ENCODE data around the gene RAVER1. TPM values are rescaled to one million over a fixed set of nuclear protein-coding genes. Genes with fewer than 3 reads are reported as not detected.

RAVER1 gene
- total and polyA plus RNA-seq, 4 experiments from 2014 or later = 6.8 to 56.1 (median 37.2) TPM

DNA sequence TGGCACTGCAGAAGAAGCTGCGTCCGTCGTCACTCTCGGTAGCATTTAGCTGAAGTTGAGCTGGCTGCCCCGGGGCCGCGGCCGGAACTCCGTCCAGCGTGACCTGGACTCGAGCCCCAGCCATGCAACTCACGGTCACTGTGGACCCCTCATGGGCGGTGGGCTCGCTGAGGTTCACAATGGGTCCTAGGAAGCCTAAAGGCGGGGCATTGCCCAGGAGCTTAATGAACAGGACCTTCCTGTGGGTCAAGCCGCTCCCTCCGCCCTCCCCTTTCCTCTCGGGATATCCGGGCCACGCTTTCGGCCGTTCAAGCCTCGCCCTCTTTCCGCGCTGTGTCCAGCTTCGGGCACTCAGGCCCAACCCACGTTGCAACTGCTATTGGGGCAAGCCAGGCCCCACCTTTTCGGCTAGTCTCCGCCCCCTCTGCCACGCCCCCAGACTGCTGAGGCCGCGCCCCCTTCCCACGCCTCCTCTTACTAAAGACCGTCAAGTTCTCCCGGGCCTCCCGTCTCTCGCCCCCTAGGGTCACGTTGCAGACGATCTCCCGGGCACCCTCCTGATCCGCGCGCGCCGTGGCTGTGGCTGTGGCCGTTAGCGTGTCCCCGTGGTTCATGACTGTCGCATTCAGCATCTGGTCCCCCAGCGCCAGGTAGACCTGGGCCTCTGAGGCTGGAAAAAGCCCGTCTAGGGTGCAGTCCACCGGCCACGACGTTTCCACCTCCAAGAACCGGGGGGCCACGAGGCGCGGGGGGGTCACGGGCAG lies 1.4 kb upstream of the RAVER1 start:
- Histone ChIP-seq H3K4me3 (ENCODE audit: low read length in 2 of 2) (no peak overlapping the region), H3K4me1 (ENCODE audit: insufficient read depth, low read length) (peaks cover 56% of the 10 kb centered on the region), H3K27me3 (ENCODE audit: insufficient read depth, low read length) (no peaks in the 10 kb centered on the region), H3K36me3 (ENCODE audit: insufficient read depth, low read length) (peaks cover 28% of the 10 kb centered on the region), H3K9me3 (ENCODE audit: control insufficient read depth in 1 of 2, low read length in 2 of 2) (no peaks in the 10 kb centered on the region), H3K27ac (ENCODE audit: low read depth, low read length) (peak overlapping the region; percentile 88)
- ChIA-PET POLR2A (ENCODE audit: partially characterized antibody) (interaction anchor here (0.6 to 3.6 kb wide), 6 partner anchors 19 to 1821 kb away, joined by 3 to 33 read pairs (median 8); partner anchors contain the start of genes FDX2, ICAM1, TYK2 and ZNF414), CTCF (ENCODE audit: partially characterized antibody) (interaction anchor here (1.1 to 1.3 kb wide), 2 partner anchors 54 to 65 kb away, joined by 3 to 4 read pairs; no protein-coding TSS in a partner anchor)
- DNase-seq = peak in 1 of 5 donors; percentile 10
- Mint-ChIP-seq H3K4me3 (peak overlapping the region in 2 of 8 donors; percentile 41 to 67), H3K27me3 (no peaks in the 10 kb centered on the region), H3K27ac (peak overlapping the region in 3 of 7 donors; percentile 61 to 98 (median 65)), H3K9me3 (no peaks in the 10 kb centered on the region), H3K36me3 (peaks cover 12 to 43% of the 10 kb centered on the region in 2 donors), H3K4me1 (peaks cover 18 to 73% (median 42%) of the 10 kb centered on the region in 4 donors)
- intact Hi-C loops (cut with micrococcal nuclease) = loop anchor here (5.0 kb wide), 1 partner anchor 517 kb away; the partner anchor contains the start of gene FBXL12

DNA sequence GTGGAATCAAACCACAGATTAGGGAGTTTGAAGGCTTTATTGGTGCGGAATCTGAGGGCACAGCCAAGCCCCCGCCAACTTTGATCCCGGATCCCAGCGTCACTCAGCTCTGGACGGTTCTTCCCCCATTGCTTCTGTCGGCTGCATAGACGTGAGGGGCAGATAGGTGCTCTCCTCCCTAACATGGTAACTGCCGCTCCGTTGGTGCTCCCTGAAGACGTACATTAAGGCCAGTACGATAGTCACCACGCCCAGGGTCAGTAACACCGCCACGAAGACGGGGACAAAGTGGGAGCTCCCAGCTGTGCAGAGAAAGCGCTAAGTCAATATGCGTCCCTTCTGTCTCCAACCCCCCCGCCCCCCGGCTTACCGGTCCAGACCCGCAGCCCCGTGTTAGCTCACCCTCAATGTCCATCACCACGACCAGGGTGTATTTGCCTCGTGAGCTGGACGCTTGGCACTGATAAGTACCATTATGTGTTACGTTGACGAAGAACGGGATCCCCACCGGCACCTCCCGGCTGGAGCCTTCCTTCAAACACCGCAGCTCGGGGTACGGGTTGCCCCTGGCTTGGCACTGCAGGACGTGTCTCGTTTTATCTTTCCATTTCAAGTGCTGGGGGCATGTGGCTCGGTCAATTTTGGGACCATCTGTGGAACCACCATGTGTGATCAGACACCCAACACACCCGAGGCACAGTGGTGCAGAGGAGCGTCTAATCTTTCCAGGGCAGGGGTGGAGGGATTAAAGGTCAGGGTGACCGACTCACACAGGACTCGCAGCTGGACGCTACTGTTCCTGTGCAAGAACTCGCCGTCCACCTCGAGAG lies 644 bp upstream of the RAVER1 start:
- Histone ChIP-seq H3K4me1 (ENCODE audit: insufficient read depth, low read length) (peaks cover 52% of the 10 kb centered on the region), H3K9me3 (ENCODE audit: control insufficient read depth in 1 of 2, low read length in 2 of 2) (no peaks in the 10 kb centered on the region), H3K36me3 (ENCODE audit: insufficient read depth, low read length) (peaks cover 36% of the 10 kb centered on the region), H3K4me3 (ENCODE audit: low read length in 2 of 2) (peak overlapping the region; percentile 57 to 73), H3K27ac (ENCODE audit: low read depth, low read length) (peak overlapping the region; percentile 88), H3K27me3 (ENCODE audit: insufficient read depth, low read length) (no peaks in the 10 kb centered on the region)
- H3K4me1 Mint-ChIP-seq = peaks cover 15 to 65% (median 35%) of the 10 kb centered on the region in 4 donors
- H3K36me3 Mint-ChIP-seq = peaks cover 14 to 42% of the 10 kb centered on the region in 2 donors
- CTCF ChIA-PET (ENCODE audit: partially characterized antibody) = interaction anchor here (0.6 to 1.3 kb wide), 3 partner anchors 54 to 84 kb away, joined by 4 to 6 read pairs (median 4); no protein-coding TSS in a partner anchor
- peak overlapping the region; percentile 92 to 99 (median 96) for H3K4me3 Mint-ChIP-seq
- POLR2A ChIA-PET (ENCODE audit: partially characterized antibody) = interaction anchor here (0.6 to 3.6 kb wide), 19 partner anchors 9 to 1820 kb away, joined by 3 to 33 read pairs (median 4); partner anchors contain the start of genes CDC37, DNM2, FDX2 and ICAM1
- no peaks in the 10 kb centered on the region for H3K9me3 Mint-ChIP-seq
- intact Hi-C loops (cut with micrococcal nuclease) = loop anchor here (1.0 to 5.0 kb wide), 7 partner anchors 18 to 517 kb away; partner anchors contain the start of genes CDC37, FBXL12, FDX2 and ICAM1
- peak overlapping the region; percentile 91 to 98 (median 97) for H3K27ac Mint-ChIP-seq
- no peak for DNase-seq
- no peaks in the 10 kb centered on the region for H3K27me3 Mint-ChIP-seq

DNA sequence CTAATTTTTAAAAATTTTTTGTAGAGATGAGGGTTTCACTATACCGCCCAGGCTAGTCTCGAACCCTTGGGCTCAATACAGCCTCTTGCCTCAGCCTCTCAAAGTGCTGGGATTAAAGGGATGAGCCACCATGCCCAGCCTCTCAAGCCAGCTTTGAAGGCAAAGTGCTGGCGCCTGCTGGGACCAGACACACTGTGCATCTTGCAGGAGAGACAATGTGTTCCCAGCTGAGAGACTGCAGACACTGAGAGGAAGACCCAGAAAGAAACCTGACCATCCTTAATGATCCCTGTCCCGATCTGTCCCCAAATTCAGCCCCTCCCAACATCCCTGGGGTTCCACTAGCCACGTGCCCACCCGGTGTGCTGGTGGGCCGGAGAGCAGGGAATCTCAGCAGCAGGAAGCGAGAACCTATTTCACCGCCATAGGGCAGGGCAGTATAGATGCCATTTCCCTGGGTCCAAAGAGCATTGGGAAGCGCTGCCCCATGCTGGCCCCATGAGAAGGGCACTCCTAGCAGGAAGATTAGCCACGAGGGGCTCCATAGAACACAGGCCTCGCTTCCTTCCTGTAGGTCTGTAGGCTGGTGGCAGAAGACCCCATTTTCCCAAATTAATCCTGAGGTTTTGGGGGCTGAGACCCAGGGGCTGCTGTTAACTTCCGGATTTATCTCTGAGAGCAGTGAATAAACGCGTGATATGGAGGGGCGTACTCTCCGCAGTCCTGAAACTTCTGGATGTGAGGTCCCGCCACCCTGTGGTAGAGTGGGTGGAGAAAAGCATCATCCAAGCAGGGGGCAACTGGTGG lies 968 bp downstream of the RAVER1 start:
- CTCF ChIA-PET (ENCODE audit: partially characterized antibody) = interaction anchor here (0.6 to 3.3 kb wide), 4 partner anchors 12 to 82 kb away, joined by 3 to 18 read pairs (median 5); no protein-coding TSS in a partner anchor
- H3K36me3 Mint-ChIP-seq = peaks cover 10 to 38% of the 10 kb centered on the region in 2 donors
- POLR2A ChIA-PET (ENCODE audit: partially characterized antibody) = interaction anchor here (0.6 to 3.6 kb wide), 10 partner anchors 10 to 234 kb away, joined by 3 to 33 read pairs (median 6); partner anchors contain the start of genes CDC37, FDX2, ICAM1 and KRI1
- DNase-seq = no peak
- no peaks in the 10 kb centered on the region for H3K9me3 Mint-ChIP-seq
- H3K4me3 Mint-ChIP-seq = peak overlapping the region; percentile 92 to 99 (median 96)
- H3K27ac ChIP-seq (ENCODE audit: low read depth, low read length) = peak overlapping the region; percentile 88
- H3K36me3 ChIP-seq (ENCODE audit: insufficient read depth, low read length) = peaks cover 53% of the 10 kb centered on the region
- H3K9me3 ChIP-seq (ENCODE audit: control insufficient read depth in 1 of 2, low read length in 2 of 2) = no peaks in the 10 kb centered on the region
- H3K4me1 Mint-ChIP-seq = peaks cover 7 to 54% (median 26%) of the 10 kb centered on the region in 4 donors
- peaks cover 37% of the 10 kb centered on the region for H3K4me1 ChIP-seq (ENCODE audit: insufficient read depth, low read length)
- H3K27ac Mint-ChIP-seq = peak overlapping the region; percentile 91 to 98 (median 97)
- peak overlapping the region; percentile 73 to 89 for H3K4me3 ChIP-seq (ENCODE audit: low read length in 2 of 2)
- no peaks in the 10 kb centered on the region for H3K27me3 Mint-ChIP-seq
- H3K27me3 ChIP-seq (ENCODE audit: insufficient read depth, low read length) = no peaks in the 10 kb centered on the region
- intact Hi-C loops (cut with micrococcal nuclease) = loop anchor here (2.0 to 5.0 kb wide), 3 partner anchors 44 to 515 kb away; partner anchors contain the start of genes FBXL12, ICAM5 and PPAN

DNA sequence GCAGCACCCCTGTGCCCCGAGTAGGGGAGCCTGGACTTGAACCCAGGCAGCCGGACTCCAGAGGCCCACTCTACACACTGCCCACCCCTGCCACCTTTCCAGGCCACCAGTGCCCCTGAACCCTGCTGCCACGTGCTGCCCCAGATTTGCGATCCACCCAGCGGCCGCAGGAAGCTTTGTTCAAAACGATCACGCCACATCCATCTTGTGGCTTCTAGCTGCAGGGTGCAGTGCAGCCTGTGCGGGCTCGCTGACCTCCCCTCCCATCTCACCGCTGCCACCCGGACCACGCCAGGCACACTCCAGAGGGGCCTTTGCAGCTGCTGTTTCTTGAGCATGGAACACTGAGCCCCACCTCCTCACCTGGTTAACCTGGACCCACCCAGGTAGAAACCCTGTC lies 3.8 kb downstream of the RAVER1 start:
- H3K9me3 ChIP-seq (ENCODE audit: control insufficient read depth in 1 of 2, low read length in 2 of 2) = no peaks in the 10 kb centered on the region
- ChIA-PET CTCF (ENCODE audit: partially characterized antibody) (interaction anchor here (3.3 kb wide), 1 partner anchor 70 kb away, joined by 18 read pairs; no protein-coding TSS in a partner anchor), POLR2A (ENCODE audit: partially characterized antibody) (interaction anchor here (0.9 to 1.0 kb wide), 2 partner anchors 50 to 58 kb away, joined by 3 to 4 read pairs; partner anchors contain the start of gene ICAM1)
- no peaks in the 10 kb centered on the region for H3K27me3 Mint-ChIP-seq
- peak overlapping the region in 1 of 7 donors; percentile 47 for H3K27ac Mint-ChIP-seq
- peaks cover 7 to 38% (median 22%) of the 10 kb centered on the region in 4 donors for H3K4me1 Mint-ChIP-seq
- no peak overlapping the region for H3K4me3 Mint-ChIP-seq
- DNase-seq = no peak
- H3K36me3 ChIP-seq (ENCODE audit: insufficient read depth, low read length) = peaks cover 56% of the 10 kb centered on the region
- no peaks in the 10 kb centered on the region for H3K9me3 Mint-ChIP-seq
- H3K27ac ChIP-seq (ENCODE audit: low read depth, low read length) = no peak overlapping the region
- H3K27me3 ChIP-seq (ENCODE audit: insufficient read depth, low read length) = no peaks in the 10 kb centered on the region
- H3K4me3 ChIP-seq (ENCODE audit: low read length in 2 of 2) = no peak overlapping the region
- peaks cover 25% of the 10 kb centered on the region for H3K4me1 ChIP-seq (ENCODE audit: insufficient read depth, low read length)
- intact Hi-C loops (cut with micrococcal nuclease) = no loop called here
- peaks cover 10 to 38% of the 10 kb centered on the region in 2 donors for H3K36me3 Mint-ChIP-seq

- Histone ChIP-seq H3K27me3 (ENCODE audit: insufficient read depth, low read length) (no peaks in the 10 kb centered on the region), H3K9me3 (ENCODE audit: control insufficient read depth in 1 of 2, low read length in 2 of 2) (no peaks in the 10 kb centered on the region), H3K4me1 (ENCODE audit: insufficient read depth, low read length) (peaks cover 18% of the 10 kb centered on the region), H3K36me3 (ENCODE audit: insufficient read depth, low read length) (peaks cover 58% of the 10 kb centered on the region), H3K4me3 (ENCODE audit: low read length in 2 of 2) (no peak overlapping the region), H3K27ac (ENCODE audit: low read depth, low read length) (no peak overlapping the region)
- CTCF ChIA-PET (ENCODE audit: partially characterized antibody) = interaction anchor here (3.3 kb wide), 1 partner anchor 69 kb away, joined by 18 read pairs; no protein-coding TSS in a partner anchor
- DNase-seq = no peak
- H3K4me3 Mint-ChIP-seq = no peak overlapping the region
- H3K4me1 Mint-ChIP-seq = peaks cover 7 to 30% (median 17%) of the 10 kb centered on the region in 4 donors
- POLR2A ChIA-PET (ENCODE audit: partially characterized antibody) = no interaction called here
- intact Hi-C loops (cut with micrococcal nuclease) = no loop called here
- no peak overlapping the region for H3K27ac Mint-ChIP-seq
- no peaks in the 10 kb centered on the region for H3K9me3 Mint-ChIP-seq
- H3K27me3 Mint-ChIP-seq = no peaks in the 10 kb centered on the region
- H3K36me3 Mint-ChIP-seq = peaks cover 10 to 44% of the 10 kb centered on the region in 2 donors
Measured at GRCh38 chr19:10328558-10329429, 4.5 kb downstream of the RAVER1 start.
